ENCODE data around the gene CRHR2.

Gene CRHR2

GRCh38 chr7:30625283-30625682 lies 57.0 kb downstream of the CRHR2 start:
- DNase-seq (ENCODE audit: low read depth, low spot score) = no peak

GRCh38 chr7:30618961-30619360 lies 63.3 kb downstream of the CRHR2 start:
- no peak for DNase-seq (ENCODE audit: low read depth, low spot score)

DNA sequence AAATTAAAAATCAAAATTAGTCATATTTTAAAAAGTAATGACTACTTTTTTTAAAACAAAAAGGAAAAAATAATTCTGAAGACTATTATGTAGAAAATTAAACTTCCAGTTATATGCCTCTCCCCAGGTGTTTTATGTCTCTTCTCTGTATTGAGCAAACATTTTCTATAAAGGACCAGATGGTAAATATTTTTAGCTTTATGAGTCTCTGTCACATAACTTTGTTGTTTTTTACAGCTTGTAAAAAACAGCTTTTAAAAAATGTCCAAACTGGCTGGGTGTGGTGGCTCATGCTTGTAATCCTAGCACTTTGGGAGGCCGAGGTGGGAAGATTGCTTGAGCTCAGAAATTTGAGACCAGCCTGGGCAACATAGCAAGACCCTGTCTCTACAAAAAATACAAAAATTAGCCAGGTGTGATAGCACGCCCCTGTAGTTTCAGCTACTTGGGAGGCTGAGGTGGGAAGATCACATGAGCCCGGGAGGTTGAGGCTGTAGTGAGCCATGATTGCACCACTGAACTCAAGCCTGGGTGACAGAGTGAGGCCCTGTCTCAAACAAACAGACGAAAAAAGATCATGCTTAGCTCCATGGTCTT lies 64.1 kb downstream of the CRHR2 start:
- no peak for DNase-seq (ENCODE audit: low read depth, low spot score)

DNA sequence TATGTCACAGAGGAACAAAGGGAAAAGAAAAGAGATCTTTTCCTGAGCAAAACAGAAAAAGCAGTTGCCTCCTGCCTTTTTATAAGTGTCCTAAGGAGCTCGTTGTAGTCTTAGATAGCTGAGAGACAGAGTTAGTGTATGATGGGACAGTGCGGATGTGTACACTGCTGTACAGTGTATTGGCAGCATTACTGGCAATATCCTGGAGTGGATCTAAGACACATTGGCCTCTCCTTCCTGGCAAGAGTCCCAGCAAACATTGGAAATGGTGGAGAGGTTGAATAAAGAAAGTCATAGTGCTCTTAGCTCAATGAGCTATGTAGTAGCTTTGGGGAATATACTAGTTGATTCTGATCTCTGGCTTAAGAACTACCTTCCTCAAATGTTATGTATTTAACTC lies 64.9 kb downstream of the CRHR2 start:
- DNase-seq (ENCODE audit: low read depth, low spot score) = no peak

- no peak for DNase-seq (ENCODE audit: low read depth, low spot score)
Measured at GRCh38 chr7:30616318-30616717, 65.9 kb downstream of the CRHR2 start.

GRCh38 chr7:30613366-30614325 lies 68.6 kb downstream of the CRHR2 start:
- DNase-seq (ENCODE audit: low read depth, low spot score) = no peak

- no peak for DNase-seq (ENCODE audit: low read depth, low spot score)
Measured at GRCh38 chr7:30612658-30613265, 69.5 kb downstream of the CRHR2 start.

DNA sequence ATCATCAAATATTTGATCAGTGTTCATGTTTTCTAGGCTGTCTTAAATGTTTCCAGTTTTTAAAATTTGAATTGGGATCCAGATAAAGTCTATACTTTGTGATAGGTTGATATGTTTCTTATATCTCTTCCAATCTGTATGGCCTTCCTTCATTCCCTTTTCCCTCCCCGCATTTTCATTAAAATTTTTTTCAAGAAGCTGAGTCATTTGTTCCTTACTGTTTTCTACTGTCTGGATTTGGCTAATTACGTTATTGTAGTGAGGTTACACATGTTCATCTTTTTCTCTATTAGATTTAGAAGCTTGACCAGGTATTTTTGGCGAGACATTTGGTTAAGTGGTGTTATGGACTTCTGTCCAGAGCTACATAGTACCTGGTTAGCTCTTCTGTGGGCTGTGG lies 76.4 kb downstream of the CRHR2 start:
- DNase-seq (ENCODE audit: low read depth, low spot score) = no peak

DNA sequence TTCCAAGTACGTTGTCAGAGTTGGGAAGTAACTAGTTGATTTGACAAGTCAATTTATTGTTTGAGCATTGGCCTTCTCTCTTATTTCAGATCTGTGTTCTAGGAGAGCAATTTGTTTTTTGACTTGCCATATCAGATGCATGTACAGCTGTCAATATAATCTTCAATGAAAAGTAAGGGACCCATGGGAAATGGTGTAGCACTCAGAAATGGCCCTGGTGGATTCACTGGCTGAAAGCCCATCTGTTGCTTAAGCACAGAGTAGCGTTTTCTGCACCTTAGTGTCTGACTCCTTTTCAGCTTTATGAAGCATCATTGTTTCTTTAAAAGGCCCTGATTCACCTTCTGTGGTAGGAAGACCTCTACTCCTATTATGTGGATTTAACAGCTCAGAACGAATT lies 77.4 kb downstream of the CRHR2 start:
- DNase-seq (ENCODE audit: low read depth, low spot score) = no peak
